SU-DHL-6 (cell line): ENCODE results near the gene ZNF362.
A peak's percentile ranks its signal among the peaks of the same experiment; 100 is the strongest.

ENCODE experiments used
- CTCF ChIP-seq: fragments of 200-600 bp; sonication (generic); IDR thresholded peaks from one replicate; pipeline ENCODE4 v1.5.1; 2017; ENCODE audit warnings: antibody characterized with exemption, mild to moderate bottlenecking, low read length, moderate library complexity; ENCODE audit not compliant: insufficient read depth, poor library complexity, severe bottlenecking
- EZH2phosphoT487 ChIP-seq: fragments of 200-600 bp; sonication (generic), shearing (Covaris generic); conservative IDR thresholded peaks from 2 replicates; pipeline ENCODE4 v1.6.1; 2018; ENCODE audit warnings: mild to moderate bottlenecking, antibody characterized with exemption, low read length, moderate library complexity, mixed read lengths

GRCh38 chr1:33298623-33299277, 42.5 kb downstream of the ZNF362 start:
- peak; percentile 48 for TF ChIP-seq CTCF
- no peak for TF ChIP-seq EZH2phosphoT487
